Esophagus mucosa (tissue), 1 donor: Measurements from ENCODE around the gene CYBA. TPM values are rescaled to one million over a fixed set of nuclear protein-coding genes. Genes with fewer than 3 reads are reported as not detected.
"Not testable (repeated sequence)": the region's sequence is repeated elsewhere in the genome, so short reads cannot be mapped to it uniquely, and the experiment has no call there.

Experiments used
- ATAC-seq: fragments of 200-7000 bp; cut with Tn5 transposase; one replicate; pipeline ENCODE4 v1.9.1; 2020
- total RNA-seq: library from RNA; stranded (reverse); gene quantifications from one replicate; pipeline ENCODE4 v1.2.4, GENCODE V29; 2023
- donor health status: DM: yes; HTN: yes; CAD: no.

CYBA gene
- total RNA-seq, 1 donor from 2014 or later, result 66.3 TPM

DNA sequence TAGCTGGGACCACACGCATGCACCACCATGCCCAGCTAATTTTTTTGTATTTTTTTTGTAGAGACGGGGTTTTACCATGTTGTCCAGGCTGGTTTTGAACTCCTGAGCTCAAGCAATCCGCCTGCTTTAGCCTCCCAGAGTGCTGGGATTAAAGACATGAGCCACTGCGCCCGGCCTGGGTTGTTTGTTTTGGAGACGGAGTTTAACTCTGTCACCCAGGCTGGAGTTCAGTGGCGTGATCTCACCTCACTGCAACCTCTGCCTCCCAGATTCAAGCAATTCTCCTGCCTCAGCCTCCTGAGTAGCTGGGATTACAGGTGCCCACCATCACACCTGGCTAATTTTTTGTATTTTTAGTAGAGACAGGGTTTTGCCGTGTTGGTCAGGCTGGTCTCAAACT, 41.4 kb downstream of the CYBA start:
- ATAC-seq, result not testable (repeated sequence)

DNA sequence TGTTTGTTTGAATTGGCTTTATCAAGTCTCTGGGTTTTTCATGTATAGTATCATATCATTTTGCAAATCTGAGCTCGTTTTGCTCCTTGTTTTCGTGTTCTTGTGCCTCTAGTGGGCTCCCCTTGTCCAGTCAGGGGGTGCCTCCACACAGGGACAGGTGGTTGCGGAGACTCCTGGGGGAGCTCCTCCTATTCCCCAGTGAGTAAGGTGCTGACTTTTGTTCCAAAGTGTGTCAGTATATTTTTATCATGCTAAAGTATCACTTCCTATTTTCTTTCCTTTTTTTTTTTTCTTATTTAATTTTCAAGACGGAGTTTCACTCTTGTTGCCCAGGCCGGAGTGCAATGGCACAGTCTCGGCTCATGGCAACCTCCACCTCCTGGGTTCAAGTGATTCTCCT, 42.8 kb downstream of the CYBA start:
- ATAC-seq, result no peak

- no peak for ATAC-seq
Measured at GRCh38 chr16:88606148-88606757, 44.6 kb downstream of the CYBA start.

GRCh38 chr16:88605186-88606147, 45.4 kb downstream of the CYBA start:
- ATAC-seq, result no peak

DNA sequence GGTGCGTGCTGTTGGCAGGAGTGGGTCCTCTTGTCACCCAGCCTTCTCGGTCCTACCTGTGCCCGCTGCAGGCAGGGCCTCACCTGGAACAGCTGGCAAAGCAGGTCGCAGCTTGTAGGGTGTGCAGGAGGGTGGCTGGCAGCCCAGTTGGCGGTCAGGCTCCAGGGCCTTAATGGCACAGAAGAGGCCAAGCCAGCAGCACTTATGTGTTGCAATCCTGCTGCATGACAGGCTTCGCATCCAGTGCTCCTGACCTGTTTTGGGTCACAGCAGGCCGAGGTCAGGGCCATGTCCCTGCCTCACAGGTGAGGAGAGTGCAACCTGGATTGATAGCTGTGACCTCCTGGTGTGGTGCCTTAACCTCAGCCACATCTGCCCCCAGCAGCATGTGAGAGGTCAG, 48.8 kb downstream of the CYBA start:
- ATAC-seq, result peak; percentile 89

DNA sequence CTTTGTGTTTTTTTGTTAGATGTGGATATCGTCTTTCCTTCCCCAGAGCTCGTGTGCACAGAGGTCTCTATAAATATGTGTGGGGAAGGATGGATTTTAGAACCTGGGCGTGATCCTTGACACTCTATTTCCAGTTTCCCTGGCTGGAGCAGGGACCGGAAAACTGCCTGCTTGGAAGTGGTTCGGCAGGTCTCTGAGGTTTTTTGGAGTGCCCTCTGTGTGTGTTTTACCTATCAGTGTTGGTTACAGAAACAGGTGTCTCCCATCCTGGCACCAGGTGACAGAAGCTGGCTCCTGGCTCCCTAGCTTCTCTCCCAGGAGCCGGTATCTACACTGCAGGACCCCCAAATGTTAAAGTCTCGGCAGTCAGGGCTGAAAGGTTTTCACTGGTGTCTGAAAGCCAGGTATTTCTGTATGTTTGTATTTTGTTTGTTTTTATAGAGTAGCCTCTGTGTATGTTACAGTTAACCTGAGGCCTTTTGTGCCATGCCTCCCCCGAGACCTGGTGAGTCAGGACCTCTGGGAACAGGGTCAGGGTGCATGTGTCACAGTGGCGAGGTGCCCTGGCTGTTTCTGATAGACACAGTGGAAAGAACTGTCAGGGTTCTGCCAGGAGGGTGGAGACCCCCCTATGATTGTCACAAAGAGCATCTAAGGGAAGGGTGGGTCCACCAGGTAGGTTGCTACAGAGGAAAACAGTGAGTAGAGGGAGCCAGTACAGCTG, 49.4 kb downstream of the CYBA start:
- ATAC-seq, result no peak

DNA sequence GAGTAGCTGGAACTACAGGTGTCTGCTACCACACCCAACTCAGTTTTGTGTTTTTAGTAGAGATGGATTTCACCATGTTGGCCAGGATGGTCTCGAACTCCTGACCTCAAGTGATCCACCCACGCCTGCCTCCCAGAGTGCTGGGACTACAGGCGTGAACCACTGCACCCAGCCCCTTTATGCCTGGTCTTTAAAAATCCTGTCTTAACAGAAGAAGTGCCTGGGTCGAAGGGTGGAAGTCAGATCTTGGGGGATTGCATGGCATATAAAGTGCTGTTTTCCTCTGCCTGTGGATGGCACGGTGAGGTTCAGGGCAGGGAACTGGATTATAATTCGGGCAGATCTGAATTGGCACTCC, 50.3 kb downstream of the CYBA start:
- ATAC-seq, result no peak

GRCh38 chr16:88599825-88600538, 50.9 kb downstream of the CYBA start:
- ATAC-seq, result no peak

- peak; percentile 36 for ATAC-seq
Measured at GRCh38 chr16:88599092-88599733, 51.6 kb downstream of the CYBA start.

GRCh38 chr16:88597856-88598491, 52.9 kb downstream of the CYBA start:
- no peak for ATAC-seq

- ATAC-seq, result no peak
Measured at GRCh38 chr16:88596483-88596882, 54.4 kb downstream of the CYBA start.

- ATAC-seq, result no peak
Measured at GRCh38 chr16:88595921-88596320, 54.9 kb downstream of the CYBA start.

DNA sequence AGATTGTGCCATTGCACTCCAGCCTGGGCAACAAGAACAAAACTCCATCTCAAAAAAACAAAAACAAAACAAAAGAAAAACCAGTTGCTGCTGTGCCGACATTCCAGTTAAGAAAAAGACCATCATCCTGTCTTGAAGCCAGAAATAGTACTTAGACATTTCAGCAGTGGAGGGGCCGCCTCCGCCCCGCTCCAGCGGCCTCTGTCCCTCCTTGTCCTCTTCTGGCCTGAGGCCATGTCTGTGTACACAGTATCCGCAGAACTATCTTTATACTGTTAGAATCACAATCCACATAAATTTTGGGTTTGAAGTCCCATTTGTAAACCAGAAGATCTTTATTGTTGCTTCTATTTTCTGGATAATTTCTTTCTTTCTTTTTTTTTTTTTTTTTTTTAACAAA, 55.8 kb downstream of the CYBA start:
- no peak for ATAC-seq

DNA sequence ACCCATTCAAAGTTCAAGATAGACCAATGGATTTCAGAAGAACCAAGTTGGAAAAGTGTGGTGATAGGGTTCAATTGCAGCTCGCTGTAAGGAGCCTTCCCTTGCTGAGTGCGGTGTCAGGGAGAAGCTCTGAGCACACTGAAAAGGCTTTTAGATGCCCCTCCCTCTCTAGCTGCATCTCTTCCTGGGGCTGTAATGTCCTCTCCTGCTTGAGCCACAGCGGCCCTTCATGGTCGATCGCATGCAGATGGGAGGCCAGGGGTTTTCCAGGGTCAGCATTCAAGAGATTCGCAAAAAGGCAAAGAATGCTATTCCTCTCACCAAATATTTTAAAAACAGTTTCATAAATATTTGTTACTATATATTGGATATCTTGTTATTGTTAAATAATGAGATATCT, 56.9 kb downstream of the CYBA start:
- no peak for ATAC-seq

DNA sequence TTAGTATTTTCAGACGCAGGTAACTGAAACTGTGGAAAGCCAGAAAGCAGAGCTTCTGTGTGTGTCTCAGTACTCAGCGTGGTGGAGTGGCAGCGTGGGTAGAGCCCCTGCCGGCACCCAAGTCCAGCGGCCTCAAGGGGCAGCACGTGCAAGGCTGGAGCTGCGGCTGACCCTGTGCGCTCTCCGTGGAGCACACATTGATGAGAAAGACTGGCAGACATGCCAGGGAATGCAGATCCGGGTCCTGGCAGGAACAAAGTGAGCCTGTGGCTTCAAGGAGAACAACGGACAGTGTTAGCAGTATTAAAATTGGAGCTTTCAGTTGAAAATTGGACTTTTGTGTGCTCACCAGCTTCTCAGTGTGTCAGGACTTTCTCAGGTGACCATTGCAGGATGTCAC, 57.4 kb downstream of the CYBA start:
- no peak for ATAC-seq

Other genes with a start within 250 kb of the CYBA start
- 3.2 TPM for gene ZFPM1, start 197.8 kb downstream of the CYBA start, total RNA-seq
- 21.9 TPM for gene ZC3H18, start 80.7 kb downstream of the CYBA start, total RNA-seq
- not detected for gene IL17C, start 12.5 kb downstream of the CYBA start, total RNA-seq
- gene MVD, start 12.0 kb upstream of the CYBA start, total RNA-seq, result 154 TPM
- 0.28 TPM for gene SNAI3, start 35.5 kb upstream of the CYBA start, total RNA-seq
- 4.7 TPM for gene RNF166, start 55.4 kb upstream of the CYBA start, total RNA-seq
- 14.3 TPM for gene CTU2, start 55.5 kb upstream of the CYBA start, total RNA-seq
- gene PIEZO1, start 134.2 kb upstream of the CYBA start, total RNA-seq, result 64.7 TPM
- 21.6 TPM for gene CDT1, start 152.7 kb upstream of the CYBA start, total RNA-seq
- gene APRT, start 160.9 kb upstream of the CYBA start, total RNA-seq, result 207 TPM
- 17.0 TPM for gene GALNS, start 205.9 kb upstream of the CYBA start, total RNA-seq
- gene TRAPPC2L, start 206.1 kb upstream of the CYBA start, total RNA-seq, result 61.0 TPM
- gene PABPN1L, start 215.6 kb upstream of the CYBA start, total RNA-seq, result not detected